GM04504 (cell line): ENCODE measurements around the gene POLH.
A peak's percentile ranks its signal among the peaks of the same experiment; 100 is the strongest.
"Not testable (repeated sequence)": the region's sequence is repeated elsewhere in the genome, so short reads cannot be mapped to it uniquely, and the experiment has no call there.

Experiments
- DNase-seq: peaks from one replicate; pipeline ENCODE4 v3.0.0-alpha.2; 2012; ENCODE audit warnings: low read depth

POLH gene

DNA sequence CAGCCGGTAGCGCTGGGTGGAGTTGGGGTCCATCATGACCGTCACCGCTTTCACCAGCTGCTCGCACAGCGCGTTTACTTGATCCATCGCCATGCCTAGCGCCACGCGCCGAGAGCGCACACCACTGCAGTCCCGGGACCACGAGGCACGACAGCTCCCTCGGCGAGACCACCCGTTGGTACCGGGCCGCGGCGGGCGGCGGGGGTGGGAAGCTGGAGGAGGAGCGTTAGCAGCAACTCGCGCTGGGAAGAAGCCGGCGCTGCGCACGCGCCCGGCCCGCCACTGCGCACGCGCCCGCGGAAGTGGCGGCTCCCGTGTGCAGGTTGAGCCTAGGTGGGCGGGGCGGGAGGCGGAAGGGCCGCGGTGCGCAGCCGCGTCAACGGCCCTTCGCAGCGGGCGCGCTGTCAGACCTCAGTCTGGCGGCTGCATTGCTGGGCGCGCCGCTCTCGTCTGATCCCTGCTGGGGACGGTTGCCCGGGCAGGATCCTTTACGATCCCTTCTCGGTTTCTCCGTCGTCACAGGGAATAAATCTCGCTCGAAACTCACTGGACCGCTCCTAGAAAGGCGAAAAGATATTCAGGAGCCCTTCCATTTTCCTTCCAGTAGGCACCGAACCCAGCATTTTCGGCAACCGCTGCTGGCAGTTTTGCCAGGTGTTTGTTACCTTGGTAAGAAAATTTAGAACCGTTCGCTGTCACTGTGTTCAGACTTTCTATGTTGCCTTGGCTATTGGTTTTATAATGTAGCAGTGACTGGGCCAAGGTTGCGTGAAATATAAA lies at the start of gene POLH, which contains the start of gene XPO5:
POLH (plus strand) TSS at position 414 of the 780 bp plus-strand sequence. CDS start 6,135 bp downstream, outside the sequence.
XPO5 (minus strand) TSS at position 267 of the 780 bp plus-strand sequence; CDS start at position 93, 174 bp downstream.
- DNase-seq, result peak; percentile 85

DNA sequence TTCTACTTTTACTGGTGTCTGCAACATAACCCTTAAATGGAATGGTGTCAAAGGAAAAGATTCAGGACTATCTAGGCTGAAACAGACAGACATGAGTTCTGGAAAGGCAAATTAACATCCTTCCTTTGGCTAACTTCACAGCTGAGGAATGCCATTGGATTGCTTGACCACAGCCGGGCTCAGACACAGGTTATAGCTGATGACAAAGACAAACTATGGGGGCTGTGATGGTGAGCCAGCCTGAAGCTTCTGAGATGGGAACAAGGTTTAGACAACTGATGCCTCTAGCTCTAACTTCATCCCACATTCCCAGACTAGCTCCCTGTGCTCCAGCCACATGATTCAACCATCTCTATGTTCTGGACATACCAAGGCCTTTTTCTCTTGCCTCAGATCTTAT lies 43.8 kb upstream of the POLH start:
- DNase-seq, result no peak

DNA sequence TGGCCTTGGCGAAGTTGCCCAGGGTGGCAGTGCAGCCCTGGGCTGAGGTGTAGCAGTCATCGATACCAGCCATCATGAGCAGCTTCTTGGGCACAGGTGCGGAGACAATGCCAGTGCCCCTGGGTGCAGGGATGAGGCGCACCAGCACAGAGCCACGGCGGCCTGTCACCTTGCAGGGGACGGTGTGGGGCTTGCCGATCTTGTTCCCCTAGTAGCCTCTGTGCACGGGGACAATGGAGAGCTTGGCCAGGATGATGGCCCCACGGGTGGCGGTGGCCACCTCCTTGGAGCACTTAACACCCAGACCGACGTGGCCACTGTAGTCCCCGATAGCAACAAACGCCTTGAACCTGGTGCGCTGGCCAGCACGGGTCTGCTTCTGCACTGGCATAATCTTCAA lies 37.0 kb upstream of the POLH start:
- not testable (repeated sequence) for DNase-seq

DNA sequence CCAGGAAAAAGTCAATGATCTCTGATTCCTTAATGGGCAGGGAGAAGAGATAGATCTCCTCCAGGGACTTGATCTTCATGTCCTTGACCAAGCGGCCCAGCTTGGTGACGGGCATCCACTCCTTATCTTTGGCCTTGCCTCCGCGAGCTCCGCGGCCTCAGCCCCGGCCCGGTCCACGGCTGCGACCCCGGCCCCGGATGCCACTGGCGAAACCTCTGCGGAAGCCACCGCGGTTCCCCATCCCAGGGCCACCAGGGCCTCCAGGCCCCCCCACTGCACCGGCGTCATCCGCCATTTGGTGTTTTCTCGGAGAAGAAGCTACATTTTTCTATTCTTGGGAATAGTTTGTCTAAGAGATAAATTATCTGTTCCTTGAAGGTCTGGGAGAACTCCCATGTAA lies 36.6 kb upstream of the POLH start:
- not testable (repeated sequence) for DNase-seq

DNA sequence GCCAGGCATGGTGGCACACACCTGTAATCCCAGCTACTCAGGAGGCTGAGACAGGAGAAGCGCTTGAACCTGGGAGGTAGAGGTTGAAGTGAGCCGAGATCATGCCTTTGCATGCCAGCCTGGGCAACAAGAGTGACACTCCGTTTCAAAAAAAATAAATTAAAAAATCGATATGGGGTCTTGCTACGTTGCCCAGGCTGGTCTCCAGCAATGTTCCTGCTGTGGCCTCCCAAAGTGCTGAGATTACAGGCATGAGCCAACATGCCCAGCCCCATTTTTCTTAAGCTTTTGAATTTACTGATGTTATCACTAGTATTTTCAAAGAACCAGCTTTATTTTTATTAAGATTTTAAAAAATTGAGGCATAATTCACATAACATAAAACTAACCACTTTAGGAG lies 35.5 kb upstream of the POLH start:
- no peak for DNase-seq

DNA sequence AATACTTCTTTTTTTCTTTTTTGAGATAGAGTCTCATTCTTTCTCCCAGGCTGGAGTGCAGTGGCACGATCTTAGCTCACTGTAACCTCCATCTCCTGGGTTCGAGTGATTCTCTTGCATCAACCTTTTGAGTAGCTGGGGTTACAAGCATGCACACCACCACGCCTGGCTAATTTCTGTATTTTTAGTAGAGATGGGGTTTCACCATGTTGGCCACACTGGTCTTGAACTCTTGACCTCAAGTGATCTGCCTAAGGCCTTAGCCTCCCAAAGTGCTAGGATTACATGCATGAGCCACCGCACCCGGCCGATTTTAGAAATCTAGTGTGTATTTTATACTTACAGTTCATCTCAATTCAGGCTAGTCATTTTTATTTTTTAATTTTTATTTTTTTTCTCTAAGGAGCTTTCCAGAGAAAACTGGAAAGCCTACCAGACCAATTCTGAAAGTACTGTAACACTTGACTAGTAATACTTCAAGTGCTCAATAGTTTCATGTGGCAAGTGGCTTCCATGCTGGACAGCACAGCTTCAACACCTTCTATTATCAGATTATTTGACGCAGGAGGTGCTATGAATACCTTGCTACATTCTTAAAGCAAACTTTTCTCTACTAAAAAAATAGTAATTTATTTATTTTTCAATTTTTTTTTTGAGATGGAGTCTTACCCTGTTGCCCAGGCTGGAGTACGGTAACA lies 34.1 kb upstream of the POLH start:
- no peak for DNase-seq

DNA sequence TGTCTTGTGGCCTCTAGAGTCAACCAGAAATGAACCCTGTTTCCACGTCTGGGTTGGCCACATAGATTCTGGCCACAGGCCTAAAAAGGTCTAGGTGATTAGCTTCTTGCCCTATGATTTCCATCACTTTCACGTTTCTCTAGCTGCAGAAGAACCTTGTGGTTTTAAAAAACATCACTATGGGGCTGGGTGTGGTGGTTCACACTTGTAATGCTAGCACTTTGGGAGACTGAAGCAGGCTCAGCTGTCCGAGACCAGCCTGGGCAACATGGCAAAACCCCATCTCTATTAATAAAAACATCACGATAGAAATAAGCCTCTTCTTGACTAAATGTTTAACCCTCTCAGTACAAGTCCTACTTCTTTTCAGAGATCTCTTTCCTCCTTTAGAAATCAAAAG lies 31.5 kb upstream of the POLH start:
- DNase-seq, result no peak

DNA sequence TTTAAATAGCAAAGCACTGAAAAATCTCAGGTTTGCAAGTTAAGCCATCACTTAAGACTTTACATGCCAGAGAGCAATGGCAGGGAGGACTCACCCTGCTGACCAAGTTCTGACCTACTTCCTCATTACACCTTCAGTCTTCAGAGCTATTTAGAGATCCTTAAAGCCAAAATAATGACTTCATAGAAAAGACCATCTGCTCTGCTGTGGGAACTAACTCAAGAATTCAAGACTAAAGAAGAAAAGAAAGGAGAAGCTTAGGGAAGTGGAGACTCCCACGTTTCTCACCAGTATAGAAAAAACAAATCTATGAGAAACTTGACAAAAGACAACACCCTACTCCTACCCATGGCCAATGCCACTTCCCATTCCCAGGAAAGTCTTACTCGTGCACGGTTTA lies 28.8 kb upstream of the POLH start:
- no peak for DNase-seq

DNA sequence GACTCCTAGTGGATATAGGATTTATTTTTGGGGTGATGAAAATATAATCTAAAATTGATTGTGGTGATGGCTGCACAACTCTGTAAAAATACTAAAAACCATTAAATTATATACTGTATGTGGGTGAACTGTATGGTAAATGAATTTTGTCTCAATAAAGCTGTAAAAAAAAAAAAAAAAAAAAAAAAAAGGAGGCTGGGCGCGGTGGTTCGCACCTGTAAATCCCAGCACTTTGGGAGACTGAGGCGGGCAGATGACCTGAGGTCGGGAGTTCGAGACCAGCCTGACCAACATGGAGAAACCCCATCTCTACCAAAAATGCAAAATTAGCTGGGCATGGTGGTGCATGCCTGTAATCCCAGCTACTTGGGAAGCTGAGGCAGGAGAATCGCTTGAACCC lies 18.4 kb upstream of the POLH start:
- DNase-seq, result not testable (repeated sequence)

DNA sequence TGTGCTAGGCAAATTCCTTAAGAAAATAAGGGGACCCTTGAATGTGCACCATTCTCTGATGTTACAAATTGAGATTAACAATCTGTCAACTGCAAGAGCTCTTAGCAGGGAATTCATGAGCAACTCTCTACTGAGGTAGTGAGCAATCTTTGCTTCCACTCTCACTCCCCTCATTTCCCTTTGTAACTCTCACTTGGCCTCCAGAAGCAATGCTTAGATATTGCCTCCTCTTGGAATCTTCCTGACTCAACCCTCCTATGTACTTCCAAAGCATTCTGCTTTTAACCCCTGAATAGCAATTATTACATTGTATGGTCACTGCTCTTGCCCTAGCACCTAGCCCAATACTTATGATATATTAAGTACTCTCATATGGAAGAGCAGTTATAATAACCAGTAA lies 16.7 kb upstream of the POLH start:
- no peak for DNase-seq

DNA sequence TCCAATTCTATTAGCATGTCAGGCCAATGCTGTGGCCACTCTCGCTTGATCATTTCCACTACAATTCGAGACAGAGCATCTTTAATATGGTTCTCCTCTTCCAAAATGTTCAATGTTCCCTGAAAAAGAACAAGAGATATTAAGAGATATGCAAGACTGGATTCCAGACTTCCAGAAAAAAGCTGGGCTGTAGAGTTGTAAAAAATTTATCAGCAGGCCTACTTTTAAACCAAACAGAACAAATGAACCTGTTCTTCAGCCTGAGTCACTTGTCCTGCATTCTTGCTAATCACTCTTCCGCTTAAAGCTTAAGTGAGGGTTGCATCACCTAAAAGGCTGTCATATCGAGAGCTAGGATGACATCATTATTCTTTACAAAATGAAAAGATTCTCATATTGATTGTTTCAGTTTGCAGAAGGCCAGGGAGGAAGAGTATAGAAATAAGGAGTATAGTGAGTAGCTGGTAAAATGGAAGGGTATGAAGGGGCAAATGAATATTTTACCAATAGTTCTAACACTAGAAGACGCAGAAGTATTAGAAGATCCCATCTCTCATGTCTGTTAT lies 5.0 kb upstream of the POLH start:
- no peak for DNase-seq

DNA sequence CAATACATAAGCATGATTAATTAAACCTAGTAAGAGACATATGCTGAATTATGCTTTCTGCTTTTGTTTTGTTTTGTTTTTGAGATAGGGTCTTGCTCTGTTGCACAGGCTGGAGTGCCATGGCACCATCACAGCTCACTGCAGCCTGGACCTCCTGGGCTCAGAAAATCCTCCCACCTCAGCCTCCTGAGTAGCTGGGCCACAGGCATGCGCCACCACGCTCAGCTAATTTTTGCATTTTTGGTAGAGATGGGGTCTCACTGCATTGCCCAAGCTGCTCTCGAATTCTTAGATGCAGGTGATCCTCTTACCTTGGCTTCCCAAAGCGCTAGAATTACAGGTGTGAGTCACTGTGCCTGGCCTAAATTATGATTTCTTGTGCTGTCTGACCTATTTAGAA lies 4.0 kb upstream of the POLH start:
- DNase-seq, result no peak

DNA sequence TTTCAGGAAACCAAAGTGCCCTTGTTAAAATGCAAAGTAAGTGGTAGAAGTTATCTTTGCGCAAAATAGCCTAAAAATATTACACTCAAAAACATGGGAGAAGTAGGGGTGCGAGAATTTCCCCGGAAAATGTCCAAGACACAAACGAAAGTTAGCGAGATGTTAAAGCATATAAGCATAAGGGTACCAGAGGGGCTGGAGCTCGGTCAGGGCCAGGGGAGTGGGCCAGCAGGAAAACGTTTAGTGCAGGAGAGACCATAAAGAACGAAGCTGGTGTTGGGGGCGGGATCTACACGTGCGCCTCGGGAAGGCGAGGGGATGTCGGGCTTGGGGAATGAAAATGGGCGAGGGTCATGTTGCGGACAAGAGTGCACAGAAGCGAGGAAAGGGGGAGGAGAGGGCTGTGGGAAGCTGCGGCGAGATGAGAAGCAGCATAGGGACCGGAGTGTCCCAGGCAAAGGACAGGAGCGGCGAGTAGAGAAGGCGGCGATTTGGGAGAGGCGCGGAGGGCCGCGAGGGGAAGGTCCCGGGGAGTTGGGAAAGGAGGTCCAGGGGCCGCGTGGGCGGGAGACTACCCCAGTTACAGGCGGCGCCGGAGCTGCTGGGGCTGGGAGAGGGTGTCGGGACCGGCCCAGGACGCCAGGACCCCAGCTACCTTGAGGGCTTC lies 747 bp upstream of the POLH start:
- no peak for DNase-seq

DNA sequence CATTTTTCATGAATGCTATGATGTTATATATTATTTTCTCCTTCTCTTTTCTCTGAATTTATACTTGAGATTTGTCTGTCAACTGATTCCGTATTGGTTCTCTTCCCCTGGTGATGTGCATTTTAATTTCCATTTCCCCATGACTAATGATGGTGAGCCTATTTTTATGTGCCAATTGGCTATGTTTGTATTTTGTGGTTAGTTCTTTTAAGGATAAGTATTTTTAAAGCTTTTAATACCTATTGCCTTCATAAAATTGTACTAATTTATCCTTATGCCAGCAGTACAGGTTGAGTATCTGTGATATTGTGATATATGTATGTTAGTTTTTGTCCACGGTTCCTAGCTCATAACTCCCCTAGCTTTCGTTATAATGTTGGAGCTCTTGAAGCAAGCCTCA lies 2.8 kb downstream of the POLH start:
- DNase-seq, result no peak

DNA sequence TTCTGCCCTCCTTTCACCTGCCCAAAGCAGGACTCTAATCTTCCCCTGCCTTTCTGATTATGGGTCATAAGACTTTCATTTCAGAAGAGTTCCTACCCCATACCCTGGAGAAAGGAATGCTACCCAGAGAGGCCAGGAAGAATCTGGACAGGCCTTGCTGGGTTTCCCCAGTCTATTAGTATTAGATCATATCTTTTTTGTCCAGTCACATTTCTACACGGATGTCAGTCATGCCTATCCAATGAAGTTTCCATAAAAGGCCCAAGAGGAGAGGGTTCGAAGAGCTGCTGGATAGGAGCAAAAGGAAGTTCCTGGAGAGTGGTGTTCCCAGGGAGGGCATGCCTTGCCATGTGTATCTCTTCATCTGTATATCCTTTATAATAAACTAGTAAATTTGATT lies 3.2 kb downstream of the POLH start:
- DNase-seq, result no peak

DNA sequence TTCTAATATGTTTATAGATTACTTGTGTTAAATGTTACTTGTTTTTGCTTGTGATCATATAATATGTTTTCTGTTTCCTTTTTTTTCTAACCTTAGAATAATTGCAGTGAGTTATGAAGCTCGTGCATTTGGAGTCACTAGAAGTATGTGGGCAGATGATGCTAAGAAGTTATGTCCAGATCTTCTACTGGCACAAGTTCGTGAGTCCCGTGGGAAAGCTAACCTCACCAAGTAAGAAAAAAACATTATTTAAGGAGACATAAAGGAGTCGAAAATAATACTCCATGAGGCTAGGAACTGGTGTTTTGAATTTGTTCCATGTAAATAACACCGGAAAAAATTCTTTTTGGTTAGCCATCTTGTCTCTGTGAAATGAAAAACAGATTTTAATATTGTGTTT lies 6.9 kb downstream of the POLH start:
- no peak for DNase-seq

DNA sequence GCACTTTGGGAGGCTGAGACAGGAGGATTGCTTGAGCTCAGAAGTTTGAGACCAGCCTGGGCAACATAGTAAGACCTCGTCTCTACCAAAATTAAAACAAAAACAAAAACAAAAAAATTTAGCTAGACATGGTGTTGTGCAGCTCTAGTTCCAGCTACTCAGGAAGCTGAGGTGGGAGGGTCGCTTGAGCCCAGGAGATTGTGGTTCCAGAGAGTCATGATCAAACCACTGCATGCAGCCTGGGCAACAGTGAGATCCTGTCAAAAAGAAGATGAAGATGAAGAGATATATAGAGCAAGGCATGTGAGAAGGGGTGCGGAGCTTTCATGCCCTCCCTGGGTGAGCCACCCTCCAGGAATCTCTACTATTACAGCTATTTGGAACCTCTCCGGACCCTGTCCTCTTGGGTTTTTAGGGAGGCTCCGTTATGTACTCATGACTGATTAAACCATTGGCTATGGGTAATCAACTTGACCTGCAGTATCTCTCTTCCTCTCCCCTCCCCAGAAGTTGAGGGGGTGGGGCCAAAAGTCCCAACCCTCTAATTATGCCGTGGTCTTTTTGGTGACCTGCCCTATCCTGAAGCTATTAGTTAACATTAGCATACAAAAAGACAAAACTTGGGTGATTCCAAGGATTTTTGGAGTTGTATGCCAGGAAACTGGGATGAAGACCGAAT lies 9.0 kb downstream of the POLH start:
- no peak for DNase-seq

DNA sequence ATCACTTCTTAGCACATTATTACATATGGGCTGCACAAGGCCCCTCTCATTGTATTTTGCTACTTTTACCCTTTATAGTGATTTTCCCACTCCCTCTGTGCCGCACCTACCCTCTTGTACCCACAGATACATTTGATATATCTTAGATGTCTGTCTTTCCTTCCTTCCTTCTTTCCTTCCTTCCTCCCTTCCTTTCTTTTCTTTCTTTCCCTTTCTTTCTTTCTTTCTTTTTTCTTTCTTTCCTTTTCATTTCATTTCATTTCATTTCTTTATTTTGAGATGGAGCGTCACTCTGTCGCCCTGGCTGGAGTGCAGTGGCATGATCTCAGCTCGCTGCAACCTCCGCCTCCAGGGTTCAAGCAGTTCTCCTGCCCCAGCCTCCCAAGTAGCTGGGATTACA lies 12.2 kb downstream of the POLH start:
- no peak for DNase-seq

DNA sequence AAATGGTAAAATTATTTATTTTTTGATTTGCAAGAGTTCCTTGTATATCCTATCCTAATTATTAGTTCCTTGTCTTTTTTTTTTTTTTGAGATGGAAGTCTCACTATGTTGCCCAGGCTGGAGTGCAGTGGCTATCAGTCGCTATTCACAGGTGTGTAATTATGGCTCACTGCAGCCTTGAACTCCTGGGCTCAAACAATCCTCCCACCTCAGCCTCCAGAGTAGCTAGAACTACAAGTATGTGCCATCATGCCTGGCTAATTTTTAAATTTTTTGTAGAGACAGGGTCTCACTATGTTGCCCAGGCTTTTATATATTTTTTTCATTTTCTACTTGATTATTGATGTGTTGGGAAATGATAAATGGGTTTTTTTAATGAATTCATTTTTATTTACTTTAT lies 13.6 kb downstream of the POLH start:
- not testable (repeated sequence) for DNase-seq

DNA sequence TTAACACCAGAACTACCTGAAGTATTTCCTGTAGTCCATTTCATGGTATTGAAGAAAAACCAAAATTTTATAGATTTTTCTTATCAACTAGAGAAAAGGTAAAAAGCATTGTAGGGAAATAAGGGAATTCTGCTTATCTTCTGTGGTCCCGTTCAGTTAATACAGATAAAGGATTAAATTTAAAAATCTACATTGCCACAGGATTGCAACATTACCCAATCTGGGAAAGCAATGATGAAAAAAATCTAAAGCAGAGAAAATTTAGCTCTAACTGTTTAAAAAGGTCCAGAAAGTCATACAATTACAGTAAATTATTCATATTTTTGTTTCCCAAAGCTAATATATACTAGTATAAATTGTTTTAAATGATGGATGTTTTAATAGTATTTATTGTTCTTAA lies 18.0 kb downstream of the POLH start:
- no peak for DNase-seq

DNA sequence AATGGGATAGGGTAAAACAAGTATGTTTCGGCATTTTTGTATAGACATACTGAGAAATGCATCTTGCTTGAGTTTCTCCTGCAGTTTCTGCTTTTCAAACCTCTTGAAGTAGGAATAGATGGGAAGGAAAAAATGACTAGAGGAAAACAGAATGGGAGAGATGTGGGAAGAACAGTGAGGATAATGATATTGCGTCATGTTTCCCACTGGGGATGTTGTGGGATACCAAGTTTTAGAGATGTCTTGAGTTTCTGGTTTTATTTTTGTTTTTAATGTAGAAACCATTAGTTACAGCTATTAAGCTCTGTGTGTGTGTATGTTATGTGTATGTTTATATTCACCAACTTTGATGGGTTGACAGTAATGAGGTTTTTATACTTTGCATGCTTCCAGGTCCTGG lies 24.6 kb downstream of the POLH start:
- no peak for DNase-seq

DNA sequence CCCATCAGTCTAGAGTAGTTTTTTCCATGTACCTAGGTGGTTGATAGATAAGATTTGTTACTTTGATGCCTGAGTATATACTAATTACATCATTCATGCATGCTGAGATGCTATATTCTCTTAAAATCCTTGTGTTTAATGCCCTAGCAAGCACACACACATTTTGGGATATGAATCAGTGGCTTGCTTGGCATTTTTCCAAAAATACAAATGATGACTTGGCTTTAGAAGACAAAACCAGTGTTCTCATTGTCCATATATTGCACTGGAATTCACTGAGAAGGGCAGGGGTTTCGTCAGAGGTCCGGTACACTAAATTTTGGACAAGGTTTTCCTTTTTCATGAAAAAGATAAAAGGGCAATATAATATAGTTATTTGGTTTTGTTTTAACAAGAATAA lies 28.2 kb downstream of the POLH start:
- no peak for DNase-seq
